IMR-90 (cell line): Measurements from ENCODE around the gene CRYBA4.

Source experiments
- CEBPB ChIP-seq: IDR thresholded peaks from 2 replicates; pipeline ENCODE4 v1.6.1; 2012; ENCODE audit warnings: low read depth, low read length, improper control_type of control experiment
- CHD1 ChIP-seq: IDR thresholded peaks from 2 replicates; pipeline ENCODE4 v1.6.1; 2012; ENCODE audit warnings: low read depth, low read length, improper control_type of control experiment
- MAFK ChIP-seq: IDR thresholded peaks from 2 replicates; pipeline ENCODE4 v1.6.1; 2012; ENCODE audit warnings: low read depth, low read length, improper control_type of control experiment
- MXI1 ChIP-seq: IDR thresholded peaks from 2 replicates; pipeline ENCODE4 v1.6.1; 2012; ENCODE audit warnings: low read depth, mild to moderate bottlenecking, low read length, moderate library complexity, borderline replicate concordance
- TF ChIP-seq, protein P1 (sequence below): fragments of 150-350 bp; IDR thresholded peaks from 2 replicates; pipeline ENCODE4 v1.6.1; 2017; ENCODE audit warnings: mild to moderate bottlenecking, antibody characterized with exemption, low read length, low read depth
- TF ChIP-seq, protein P2 (sequence below): conservative IDR thresholded peaks from 2 replicates; pipeline ENCODE4 v1.5.1; 2012; ENCODE audit warnings: mild to moderate bottlenecking, low read depth, low read length, improper control_type of control experiment

DNA sequence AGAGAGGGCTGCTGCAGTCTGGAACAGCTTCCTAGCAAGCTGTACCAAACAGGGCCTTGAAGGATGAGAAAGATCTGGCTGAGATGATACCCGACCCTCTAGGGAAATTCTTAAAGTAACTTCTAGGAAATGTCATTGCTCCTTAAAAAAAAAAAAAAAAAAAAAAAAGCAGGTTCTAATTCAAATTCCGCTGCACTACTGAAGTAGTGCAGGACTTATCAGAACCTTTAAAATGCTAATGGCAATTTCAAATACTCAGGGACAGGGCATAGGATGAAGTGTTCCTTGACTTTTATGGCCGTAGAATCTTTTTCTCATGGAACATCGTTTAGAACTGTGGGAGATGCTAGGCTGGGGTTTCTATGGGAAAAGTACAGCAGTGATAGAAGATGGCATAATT, 48.7 kb downstream of the CRYBA4 start:
- TF ChIP-seq, protein P1, sequence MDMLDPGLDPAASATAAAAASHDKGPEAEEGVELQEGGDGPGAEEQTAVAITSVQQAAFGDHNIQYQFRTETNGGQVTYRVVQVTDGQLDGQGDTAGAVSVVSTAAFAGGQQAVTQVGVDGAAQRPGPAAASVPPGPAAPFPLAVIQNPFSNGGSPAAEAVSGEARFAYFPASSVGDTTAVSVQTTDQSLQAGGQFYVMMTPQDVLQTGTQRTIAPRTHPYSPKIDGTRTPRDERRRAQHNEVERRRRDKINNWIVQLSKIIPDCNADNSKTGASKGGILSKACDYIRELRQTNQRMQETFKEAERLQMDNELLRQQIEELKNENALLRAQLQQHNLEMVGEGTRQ, result no peak
- TF ChIP-seq, protein P2, sequence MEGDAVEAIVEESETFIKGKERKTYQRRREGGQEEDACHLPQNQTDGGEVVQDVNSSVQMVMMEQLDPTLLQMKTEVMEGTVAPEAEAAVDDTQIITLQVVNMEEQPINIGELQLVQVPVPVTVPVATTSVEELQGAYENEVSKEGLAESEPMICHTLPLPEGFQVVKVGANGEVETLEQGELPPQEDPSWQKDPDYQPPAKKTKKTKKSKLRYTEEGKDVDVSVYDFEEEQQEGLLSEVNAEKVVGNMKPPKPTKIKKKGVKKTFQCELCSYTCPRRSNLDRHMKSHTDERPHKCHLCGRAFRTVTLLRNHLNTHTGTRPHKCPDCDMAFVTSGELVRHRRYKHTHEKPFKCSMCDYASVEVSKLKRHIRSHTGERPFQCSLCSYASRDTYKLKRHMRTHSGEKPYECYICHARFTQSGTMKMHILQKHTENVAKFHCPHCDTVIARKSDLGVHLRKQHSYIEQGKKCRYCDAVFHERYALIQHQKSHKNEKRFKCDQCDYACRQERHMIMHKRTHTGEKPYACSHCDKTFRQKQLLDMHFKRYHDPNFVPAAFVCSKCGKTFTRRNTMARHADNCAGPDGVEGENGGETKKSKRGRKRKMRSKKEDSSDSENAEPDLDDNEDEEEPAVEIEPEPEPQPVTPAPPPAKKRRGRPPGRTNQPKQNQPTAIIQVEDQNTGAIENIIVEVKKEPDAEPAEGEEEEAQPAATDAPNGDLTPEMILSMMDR, result no peak
- no peak for TF ChIP-seq CHD1
- no peak for TF ChIP-seq CEBPB
- TF ChIP-seq MAFK, result no peak
- no peak for TF ChIP-seq MXI1
